Measurements from ENCODE around the gene ASIC5. TPM values are rescaled to one million over a fixed set of nuclear protein-coding genes. Genes with fewer than 3 reads are reported as not detected.
"Not testable (repeated sequence)": the region's sequence is repeated elsewhere in the genome, so short reads cannot be mapped to it uniquely, and the experiment has no call there.

ASIC5 gene
- total RNA-seq, 1 donor from 2014 or later = not detected

DNA sequence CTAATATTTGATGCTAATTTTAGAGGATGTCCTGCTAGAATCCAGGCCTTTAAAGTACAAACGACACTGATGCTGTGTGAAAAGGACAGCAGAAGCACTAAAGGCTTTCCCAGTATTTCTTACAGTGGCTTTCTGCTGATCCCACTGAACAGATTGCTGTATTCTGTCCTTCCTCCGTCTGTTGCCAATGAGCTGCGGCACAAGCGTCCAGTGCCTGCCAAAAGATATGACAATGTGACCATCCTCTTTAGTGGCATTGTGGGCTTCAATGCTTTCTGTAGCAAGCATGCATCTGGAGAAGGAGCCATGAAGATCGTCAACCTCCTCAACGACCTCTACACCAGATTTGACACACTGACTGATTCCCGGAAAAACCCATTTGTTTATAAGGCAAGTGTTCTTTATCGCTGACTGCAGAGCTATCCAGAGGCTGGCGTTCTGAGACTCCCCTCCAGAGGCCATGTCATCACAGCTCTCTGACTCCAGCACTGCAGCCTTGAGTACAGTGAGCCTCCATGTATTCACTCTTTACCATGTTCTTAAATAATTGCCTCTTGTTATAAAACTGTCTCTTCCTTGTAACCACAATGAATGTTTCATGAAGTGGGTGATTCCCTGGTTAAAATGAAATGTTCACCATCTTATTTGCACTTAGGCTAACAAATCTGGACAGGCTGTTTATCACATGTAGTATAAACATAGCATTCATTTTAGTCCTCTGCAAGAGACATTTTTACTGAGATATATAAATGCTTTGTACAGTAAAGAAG is 63.7 kb downstream of the ASIC5 start:
- DNase-seq (ENCODE audit: low read depth) = no peak

DNA sequence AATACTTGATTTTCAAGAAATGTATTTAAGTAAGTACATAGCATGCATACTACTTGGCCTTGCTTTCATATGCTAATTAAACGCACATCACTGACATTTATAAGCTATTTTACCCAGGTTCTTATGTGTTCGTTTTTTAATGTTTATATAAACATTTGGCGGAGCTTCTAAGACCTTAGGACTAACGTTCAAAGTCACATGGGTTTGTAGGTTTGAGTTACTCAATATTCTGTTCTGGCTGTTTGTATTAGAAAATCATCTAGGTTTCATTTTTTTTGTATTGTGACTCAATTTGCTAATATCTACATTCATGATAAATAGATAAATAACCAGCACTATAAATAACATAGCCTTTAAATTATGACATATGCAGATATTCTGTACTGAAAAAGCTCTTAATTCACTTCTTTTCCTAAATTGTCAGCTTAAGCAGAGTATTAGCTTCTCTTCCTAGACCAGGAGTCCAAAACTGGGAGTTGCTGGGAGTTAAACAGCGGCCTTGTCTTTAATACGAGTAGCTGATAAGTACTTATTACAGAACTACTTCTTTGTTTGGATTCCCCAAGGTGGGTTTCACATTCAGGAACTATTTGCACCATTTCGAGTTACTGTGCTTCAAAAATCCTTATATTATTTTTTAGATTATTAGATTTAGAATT is 65.3 kb downstream of the ASIC5 start:
- no peak for DNase-seq (ENCODE audit: low read depth)

DNA sequence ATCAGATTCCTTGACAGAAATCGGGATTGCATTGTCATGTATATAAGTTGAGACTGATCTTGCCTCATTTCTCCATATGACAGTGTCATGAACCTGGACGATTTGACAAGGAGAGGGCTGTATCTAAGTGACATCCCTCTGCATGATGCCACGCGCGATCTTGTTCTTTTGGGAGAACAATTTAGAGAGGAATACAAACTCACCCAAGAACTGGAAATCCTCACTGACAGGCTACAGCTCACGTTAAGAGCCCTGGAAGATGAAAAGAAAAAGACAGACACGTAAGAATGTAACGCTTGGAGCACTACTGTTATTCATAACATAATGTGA is 66.3 kb downstream of the ASIC5 start:
- no peak for DNase-seq (ENCODE audit: low read depth)

DNA sequence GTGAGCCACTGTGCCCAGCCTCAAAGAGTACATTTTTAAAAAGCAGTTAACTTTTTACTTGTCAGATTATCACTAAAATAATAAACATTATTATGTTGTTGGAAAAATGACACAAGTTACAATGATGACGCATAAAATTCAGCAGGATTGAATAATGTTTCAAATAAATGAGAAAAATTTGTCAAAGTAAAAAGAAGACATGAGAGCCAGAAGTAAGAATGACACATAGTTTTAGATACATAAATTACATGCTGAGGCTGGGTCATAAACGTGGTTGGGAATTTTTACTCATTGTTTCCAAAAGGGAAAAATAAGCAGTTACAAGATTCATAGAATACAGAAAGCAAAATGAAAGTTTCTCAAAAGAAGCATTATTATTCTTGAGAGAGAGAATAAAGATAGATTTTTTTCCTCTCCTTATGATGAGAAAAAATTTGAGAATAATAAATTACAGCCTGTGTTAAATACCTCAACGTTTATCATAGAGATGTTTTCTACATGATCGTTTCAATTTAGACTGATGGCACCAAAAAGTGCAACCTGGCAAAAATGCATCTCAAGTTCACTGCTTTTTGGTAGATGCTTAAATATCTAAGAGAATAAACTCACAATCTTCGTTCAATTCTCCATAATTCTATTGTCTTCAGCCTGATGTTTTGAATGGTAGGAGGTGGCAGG is 66.8 kb downstream of the ASIC5 start:
- DNase-seq (ENCODE audit: low read depth) = no peak

DNA sequence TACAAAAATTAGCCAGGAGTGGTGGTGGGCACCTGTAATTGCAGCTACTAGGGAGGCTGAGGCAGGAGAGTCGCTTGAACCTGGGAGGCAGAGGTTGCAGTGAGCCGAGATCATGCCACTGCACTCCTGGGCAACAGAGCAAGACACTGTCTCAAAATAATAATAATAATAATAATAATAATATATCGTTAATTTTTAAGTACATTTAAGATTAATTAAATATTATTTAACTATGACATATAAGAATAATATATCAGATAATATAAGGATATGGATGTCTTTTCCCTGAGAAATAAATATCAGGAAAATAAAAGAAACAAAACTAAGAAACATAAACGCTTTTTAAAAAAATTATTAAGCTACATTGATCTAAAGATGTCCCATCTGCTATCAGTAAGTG is 68.5 kb downstream of the ASIC5 start:
- not testable (repeated sequence) for DNase-seq (ENCODE audit: low read depth)

DNA sequence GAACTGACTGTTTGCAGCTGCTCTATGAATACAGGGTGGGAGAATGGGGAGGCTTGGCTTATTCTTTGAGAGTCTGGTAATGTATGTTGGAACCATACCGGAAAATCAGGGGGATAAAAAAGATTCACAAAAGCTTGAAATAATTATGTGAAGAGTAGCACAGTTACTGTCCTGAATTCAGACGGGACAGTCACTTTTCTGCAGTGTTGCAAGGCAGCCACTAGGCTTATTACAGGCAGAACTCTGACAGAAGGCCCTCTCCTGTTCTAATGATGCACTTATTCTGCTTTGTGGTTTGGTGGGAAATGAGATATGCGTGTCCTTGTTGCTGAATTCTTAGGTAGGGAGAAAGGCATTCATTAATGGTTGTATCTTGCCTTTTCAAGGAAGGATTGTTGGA is 70.1 kb downstream of the ASIC5 start:
- peak; percentile 75 for DNase-seq (ENCODE audit: low read depth)

DNA sequence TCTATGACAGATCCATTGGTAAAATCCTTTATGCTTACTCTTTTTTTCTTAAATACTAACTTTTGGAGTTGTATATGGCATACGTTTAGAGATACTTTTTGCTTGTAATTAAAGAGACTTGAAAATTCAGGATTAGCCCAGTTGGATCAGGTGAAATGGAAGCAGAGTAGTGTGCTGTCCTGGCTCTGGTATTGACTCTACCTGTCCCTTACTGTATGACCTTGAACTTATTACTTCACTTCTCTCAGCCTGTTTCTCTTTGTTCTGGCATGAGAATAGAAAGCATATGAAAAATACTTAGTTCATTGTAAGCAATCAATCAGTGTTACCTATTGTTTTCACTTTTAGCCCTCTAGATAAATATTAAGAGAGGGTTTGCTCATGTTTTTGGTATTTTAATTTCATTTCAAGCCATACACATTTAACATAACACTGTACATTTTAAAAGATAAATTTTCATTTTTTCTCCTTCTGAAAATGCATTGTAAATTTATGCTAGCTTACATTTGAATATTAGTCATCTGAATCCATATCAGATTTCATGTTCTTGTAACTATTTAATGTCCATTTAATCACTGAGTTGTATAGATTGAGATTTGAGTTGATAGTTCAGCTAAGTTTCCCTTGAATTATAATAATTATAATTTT is 71.4 kb downstream of the ASIC5 start:
- DNase-seq (ENCODE audit: low read depth) = no peak

DNA sequence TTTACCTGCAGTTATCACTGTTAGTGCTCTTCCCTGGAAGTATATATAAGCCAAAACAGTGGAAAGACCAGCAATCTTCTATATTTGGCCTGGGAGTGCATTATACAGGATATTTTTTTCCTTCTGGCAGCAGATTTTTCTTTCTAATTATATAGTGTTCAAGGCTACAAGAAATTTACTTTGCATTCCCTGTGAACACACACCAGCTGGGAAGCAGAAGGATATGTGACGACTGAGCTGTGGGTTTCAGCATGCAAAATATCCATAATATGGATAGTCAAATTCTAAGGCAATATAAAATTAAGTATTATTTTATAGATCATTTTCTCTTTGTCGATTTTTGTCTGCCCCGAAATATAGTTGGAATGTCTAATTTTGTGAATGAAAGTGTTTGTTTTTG is 76.1 kb downstream of the ASIC5 start:
- no peak for DNase-seq (ENCODE audit: low read depth)

DNA sequence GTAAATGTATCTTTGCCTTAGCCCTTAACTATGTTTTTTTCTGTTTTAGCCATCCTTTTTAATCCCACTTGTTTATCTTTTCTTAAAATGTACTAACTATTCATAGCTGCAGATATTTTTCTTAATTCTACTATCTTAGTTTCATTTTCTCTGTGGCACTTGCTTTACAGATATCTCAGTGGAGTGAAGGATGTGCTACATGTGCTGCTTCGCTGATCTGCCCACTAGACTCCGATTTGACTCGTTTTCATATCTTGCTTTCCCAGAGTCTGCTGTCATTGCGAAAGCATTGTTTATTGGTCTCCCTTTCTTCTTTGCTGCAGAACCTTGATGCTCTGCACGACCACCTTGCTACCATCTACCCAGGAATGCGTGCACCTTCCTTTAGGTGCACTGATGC is 76.7 kb downstream of the ASIC5 start:
- DNase-seq (ENCODE audit: low read depth) = no peak

DNA sequence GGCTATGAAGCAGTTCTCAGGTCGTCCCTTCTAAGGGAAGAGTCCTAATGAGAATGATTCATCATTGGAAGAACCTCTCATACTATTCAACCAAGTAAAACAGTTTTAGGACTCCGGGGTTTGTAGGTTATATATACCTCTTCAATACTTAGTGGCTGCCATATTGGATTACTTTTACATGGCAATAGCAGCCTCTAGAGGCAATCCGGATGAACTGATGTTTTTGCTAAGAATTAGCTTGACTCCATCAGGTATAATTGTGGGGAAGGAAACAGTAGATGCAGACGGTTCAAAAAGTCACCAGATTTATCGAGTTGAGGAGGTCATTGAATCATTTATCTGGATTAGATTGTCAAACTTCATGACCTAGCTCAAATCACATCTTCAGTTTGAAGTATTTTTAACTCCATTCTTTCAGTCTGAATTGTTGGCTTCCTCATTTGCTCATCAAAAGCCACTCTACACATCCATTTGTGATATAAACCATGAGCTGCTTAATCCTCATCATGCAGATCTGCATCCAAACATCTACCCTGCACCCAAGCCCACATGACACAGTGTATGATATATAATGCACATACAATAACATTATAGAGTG is 78.9 kb downstream of the ASIC5 start:
- peak; percentile 57 for DNase-seq (ENCODE audit: low read depth)

DNA sequence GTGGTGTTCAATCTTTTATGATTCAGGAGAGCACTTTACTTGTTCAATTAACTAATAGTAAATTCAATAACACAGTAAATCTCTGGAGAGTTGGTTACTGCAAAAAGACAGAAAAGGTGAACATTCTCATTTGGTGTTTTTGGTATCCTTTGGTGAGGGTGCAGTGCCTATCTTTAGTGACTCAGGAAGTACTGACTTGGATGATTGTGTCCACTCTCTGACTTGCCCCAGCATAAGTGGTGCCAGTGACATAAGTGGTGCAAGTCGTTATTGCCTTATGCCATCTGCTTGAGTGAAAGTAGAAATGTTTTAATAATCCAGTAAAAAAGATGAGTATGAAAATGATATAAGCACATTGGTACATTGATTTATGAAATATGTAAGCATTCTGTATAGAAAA is 80.2 kb downstream of the ASIC5 start:
- DNase-seq (ENCODE audit: low read depth) = no peak

DNA sequence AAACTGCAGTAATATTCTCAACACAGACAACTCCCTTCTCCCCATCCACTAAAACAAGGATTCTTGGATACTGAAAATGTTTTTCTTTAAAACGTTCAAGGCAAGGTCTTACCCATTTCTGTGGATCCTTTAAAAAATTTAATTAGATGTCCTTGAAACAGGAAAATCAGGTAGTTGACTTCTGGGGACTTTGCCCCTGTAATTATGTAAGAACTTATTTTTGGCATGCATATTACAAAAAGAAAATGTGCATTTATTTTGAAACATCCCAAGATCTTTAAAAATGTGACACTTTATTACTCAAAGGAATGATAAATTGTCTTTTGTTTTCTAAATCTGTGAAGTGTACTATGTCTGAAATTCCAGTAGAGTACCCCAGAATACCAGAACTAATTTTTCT is 81.4 kb downstream of the ASIC5 start:
- DNase-seq (ENCODE audit: low read depth) = no peak

DNA sequence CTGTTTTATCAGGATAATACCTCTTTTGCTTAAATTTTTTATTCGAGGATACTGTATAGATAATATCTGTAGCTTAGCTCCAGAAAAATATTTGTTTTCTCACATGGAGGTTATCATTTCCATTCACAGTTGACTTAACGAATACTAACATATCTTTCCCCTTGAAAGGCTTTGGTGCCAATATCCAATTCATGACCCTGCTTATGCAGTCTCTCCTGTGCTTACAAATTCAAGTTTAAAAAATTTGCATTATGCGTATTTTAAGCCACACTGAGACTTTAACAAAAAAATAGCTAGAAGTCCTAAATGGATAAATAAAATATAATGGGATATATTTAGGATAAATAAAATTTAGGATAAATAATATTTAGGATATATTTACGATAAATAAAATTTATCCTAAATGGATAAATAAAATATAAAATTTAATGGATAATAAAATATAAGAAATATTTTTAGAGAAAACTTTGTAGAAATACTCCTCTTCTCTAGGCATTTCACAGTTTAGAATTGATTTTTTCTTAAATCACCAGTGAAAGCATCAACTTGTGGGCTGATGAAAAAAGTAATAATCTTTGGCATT is 84.7 kb downstream of the ASIC5 start:
- DNase-seq (ENCODE audit: low read depth) = no peak

DNA sequence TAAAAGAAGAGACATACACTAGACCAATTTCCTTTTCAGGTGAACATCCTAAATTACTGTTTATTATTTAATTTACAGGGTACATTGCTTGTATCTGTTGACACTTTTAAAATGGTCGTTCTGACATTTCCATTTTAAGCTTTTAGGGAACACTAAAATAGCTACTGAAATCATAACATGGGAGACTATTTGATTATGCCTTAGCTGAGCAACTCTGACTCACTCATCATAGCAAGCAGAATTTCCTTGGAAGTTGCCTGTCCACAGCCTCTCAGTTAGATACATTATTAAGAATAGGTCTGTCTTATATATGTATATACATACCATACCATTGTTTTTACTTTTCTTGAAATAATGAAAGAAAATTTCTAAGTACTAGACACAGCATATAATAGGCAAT is 85.3 kb downstream of the ASIC5 start:
- DNase-seq (ENCODE audit: low read depth) = peak; percentile 15

Other genes starting within 250 kb of the ASIC5 start
- gene GUCY1A1, start 199.4 kb downstream of the ASIC5 start, total RNA-seq = not detected in 2 replicates
- 8.3 and 9.6 TPM in 2 replicates for gene GUCY1B1, start 107.3 kb downstream of the ASIC5 start, total RNA-seq
- gene TDO2, start 37.4 kb upstream of the ASIC5 start, total RNA-seq = 0.99 and 3.1 TPM in 2 replicates
- gene CTSO, start 87.6 kb upstream of the ASIC5 start, total RNA-seq = 29.4 and 32.9 TPM in 2 replicates